A673 (cell line): Measurements from ENCODE around the gene GPAM. TPM values are rescaled to one million over a fixed set of nuclear protein-coding genes. Genes with fewer than 3 reads are reported as not detected.

ENCODE experiments used
- BruUV-seq: library from RNA; stranded (reverse); fragments of 400-500 nt; replicated peaks from 2 replicates; lab custom pipeline; 2021; lab: Mats Ljungman, UMichigan
- CTCF ChIA-PET: fragments of 300-600 bp; sonication (Branson Sonifier 250); formaldehyde crosslinking; loops from one replicate; lab custom pipeline; 2022; ENCODE audit warnings: antibody characterized with exemption; lab: Charles Lee
- POLR2A ChIA-PET: fragments of 300-600 bp; sonication (Branson Sonifier 250); formaldehyde crosslinking; loops from one replicate; lab custom pipeline; 2022; ENCODE audit warnings: antibody characterized with exemption; ENCODE audit not compliant: low non-redundant PET; lab: Charles Lee
- DNase-seq: peaks from one replicate; pipeline ENCODE4 v3.0.0-alpha.2; 2015; ENCODE audit warnings: low spot score
- H3K27ac ChIP-seq: fragments of 200-600 bp; sonication (generic); 2 replicates; pipeline ENCODE4 v1.5.1; 2016; ENCODE audit warnings: mixed run types, low read depth, mild to moderate bottlenecking, mixed read lengths, antibody characterized with exemption, low read length; ENCODE audit not compliant: poor library complexity, severe bottlenecking
- H3K27me3 ChIP-seq: fragments of 200-600 bp; sonication (generic); replicated peaks from 2 replicates; pipeline ENCODE4 v1.6.1; 2017; ENCODE audit warnings: mixed run types, low read depth, mild to moderate bottlenecking, mixed read lengths, antibody characterized with exemption, low read length; ENCODE audit not compliant: insufficient read depth, poor library complexity
- H3K36me3 ChIP-seq: fragments of 200-600 bp; sonication (generic); 2 replicates; pipeline ENCODE4 v1.6.1; 2016; ENCODE audit warnings: mixed run types, mild to moderate bottlenecking, mixed read lengths, antibody characterized with exemption, low read length; ENCODE audit not compliant: insufficient read depth, poor library complexity, severe bottlenecking
- H3K4me1 ChIP-seq: fragments of 200-600 bp; sonication (generic); 2 replicates; pipeline ENCODE4 v1.6.1; 2017; ENCODE audit warnings: mixed run types, mild to moderate bottlenecking, mixed read lengths, antibody characterized with exemption, low read length; ENCODE audit not compliant: insufficient read depth, poor library complexity, severe bottlenecking
- H3K4me3 ChIP-seq: fragments of 200-600 bp; sonication (generic); 2 replicates; pipeline ENCODE4 v1.5.1; 2016; ENCODE audit warnings: low read depth, mixed run types, mild to moderate bottlenecking, mixed read lengths, low read length; ENCODE audit not compliant: poor library complexity, severe bottlenecking
- H3K9me3 ChIP-seq: fragments of 200-600 bp; sonication (generic); 2 replicates; pipeline ENCODE4 v1.6.1; 2016; ENCODE audit warnings: mixed run types, low read depth, mild to moderate bottlenecking, mixed read lengths, antibody characterized with exemption, low read length; ENCODE audit not compliant: poor library complexity, severe bottlenecking
- EZH2 ChIP-seq: fragments of 200-600 bp; sonication (generic); IDR thresholded peaks from 2 replicates; pipeline ENCODE4 v1.6.1; 2017; ENCODE audit warnings: borderline replicate concordance, low read depth, mild to moderate bottlenecking, mixed read lengths, antibody characterized with exemption, low read length; ENCODE audit not compliant: poor library complexity, severe bottlenecking
- intact Hi-C: fragments of 100-400 bp; cut with micrococcal nuclease; formaldehyde crosslinking; loops from one replicate; pipeline ENCODE4 v1.10.0; 2022; ENCODE audit not compliant: unreplicated experiment
- total RNA-seq: library from RNA; stranded (reverse); gene quantifications from 2 replicates; pipeline ENCODE4 v1.2.3, GENCODE V29; 2021
- TF ChIP-seq, protein P1 (sequence below): fragments of 300-800, 200-600 bp; sonication (generic); conservative IDR thresholded peaks from 2 replicates; pipeline ENCODE4 v1.5.1; 2017; ENCODE audit warnings: low read depth, mild to moderate bottlenecking, antibody characterized with exemption, low read length, moderate library complexity, mixed read lengths

GPAM gene
- total RNA-seq, 1 experiment from 2014 or later = 18.1 TPM

DNA sequence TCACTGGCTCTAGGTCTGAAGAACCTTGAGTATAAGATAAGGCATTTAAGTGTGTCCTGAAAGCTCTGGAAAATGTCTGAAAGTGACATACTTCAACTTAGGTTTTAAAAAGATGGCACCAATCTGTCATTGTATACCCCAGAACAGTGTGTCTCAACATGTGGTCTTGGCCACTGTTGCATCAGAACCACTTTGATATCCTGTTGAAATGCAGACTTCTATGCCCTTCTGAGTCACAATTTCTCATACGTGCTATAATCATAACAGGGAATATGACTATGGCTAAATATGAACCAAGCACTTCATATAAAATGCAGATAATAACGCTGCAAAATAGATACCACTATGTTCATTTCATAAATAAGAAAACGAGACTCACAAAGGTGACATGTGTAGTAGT, 38.0 kb upstream of the GPAM start:
- TF ChIP-seq, protein P1, sequence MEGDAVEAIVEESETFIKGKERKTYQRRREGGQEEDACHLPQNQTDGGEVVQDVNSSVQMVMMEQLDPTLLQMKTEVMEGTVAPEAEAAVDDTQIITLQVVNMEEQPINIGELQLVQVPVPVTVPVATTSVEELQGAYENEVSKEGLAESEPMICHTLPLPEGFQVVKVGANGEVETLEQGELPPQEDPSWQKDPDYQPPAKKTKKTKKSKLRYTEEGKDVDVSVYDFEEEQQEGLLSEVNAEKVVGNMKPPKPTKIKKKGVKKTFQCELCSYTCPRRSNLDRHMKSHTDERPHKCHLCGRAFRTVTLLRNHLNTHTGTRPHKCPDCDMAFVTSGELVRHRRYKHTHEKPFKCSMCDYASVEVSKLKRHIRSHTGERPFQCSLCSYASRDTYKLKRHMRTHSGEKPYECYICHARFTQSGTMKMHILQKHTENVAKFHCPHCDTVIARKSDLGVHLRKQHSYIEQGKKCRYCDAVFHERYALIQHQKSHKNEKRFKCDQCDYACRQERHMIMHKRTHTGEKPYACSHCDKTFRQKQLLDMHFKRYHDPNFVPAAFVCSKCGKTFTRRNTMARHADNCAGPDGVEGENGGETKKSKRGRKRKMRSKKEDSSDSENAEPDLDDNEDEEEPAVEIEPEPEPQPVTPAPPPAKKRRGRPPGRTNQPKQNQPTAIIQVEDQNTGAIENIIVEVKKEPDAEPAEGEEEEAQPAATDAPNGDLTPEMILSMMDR = no peak
- no peak for TF ChIP-seq EZH2
- intact Hi-C loops = no loop called here
- H3K27ac ChIP-seq = no peak overlapping the region
- no peaks in the 10 kb centered on the region for H3K4me1 ChIP-seq
- no peak overlapping the region for H3K4me3 ChIP-seq
- CTCF ChIA-PET = no interaction called here
- H3K36me3 ChIP-seq = no peaks in the 10 kb centered on the region
- POLR2A ChIA-PET = no interaction called here
- BruUV-seq = no TSS peak
- H3K9me3 ChIP-seq = peaks cover 5% of the 10 kb centered on the region
- DNase-seq = no peak
- no peaks in the 10 kb centered on the region for H3K27me3 ChIP-seq

DNA sequence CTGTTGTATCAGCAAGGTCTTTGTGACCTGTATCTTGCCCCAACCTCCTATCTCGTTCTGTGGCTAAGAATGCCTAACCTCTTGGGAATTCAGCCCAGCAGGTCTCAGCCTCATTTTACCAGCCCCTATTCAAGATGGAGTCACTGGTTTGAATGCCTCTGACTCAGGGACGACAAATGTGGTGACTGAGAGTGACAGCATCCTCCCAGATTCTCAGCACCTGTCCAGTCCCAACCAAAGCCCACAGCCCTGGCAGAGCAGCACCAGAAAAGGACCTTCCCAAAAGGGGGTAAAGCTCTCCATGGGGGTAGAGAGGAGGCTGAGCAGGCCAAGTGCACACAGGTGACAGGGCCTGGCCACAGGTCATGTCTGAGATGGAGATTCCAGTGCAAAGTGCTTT, 35.4 kb upstream of the GPAM start:
- intact Hi-C loops = no loop called here
- H3K4me3 ChIP-seq = no peak overlapping the region
- no peak for DNase-seq
- POLR2A ChIA-PET = no interaction called here
- peaks cover 5% of the 10 kb centered on the region for H3K9me3 ChIP-seq
- BruUV-seq = no TSS peak
- no peaks in the 10 kb centered on the region for H3K27me3 ChIP-seq
- no peaks in the 10 kb centered on the region for H3K36me3 ChIP-seq
- no peak overlapping the region for H3K27ac ChIP-seq
- CTCF ChIA-PET = no interaction called here
- H3K4me1 ChIP-seq = peaks cover 2% of the 10 kb centered on the region
- TF ChIP-seq, protein P1 = no peak
- no peak for TF ChIP-seq EZH2

DNA sequence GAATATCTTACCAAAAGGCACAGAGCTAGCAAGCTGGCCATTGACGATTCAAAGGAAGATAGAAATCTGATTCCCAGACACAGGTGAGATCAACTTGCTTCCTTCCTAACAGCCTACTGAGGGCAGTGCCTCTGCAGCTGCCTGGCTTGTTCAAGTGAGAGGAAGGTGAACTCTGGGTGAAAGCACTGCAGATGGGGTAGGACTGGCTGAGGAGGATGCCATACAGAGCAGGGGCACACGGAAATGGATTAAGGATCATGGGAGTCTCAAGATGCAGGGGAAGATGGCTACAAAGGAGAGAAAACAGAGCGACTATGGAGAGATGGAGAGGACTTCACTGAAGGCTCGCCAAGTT, 34.4 kb upstream of the GPAM start:
- no TSS peak for BruUV-seq
- POLR2A ChIA-PET = no interaction called here
- H3K4me1 ChIP-seq = peaks cover 8% of the 10 kb centered on the region
- intact Hi-C loops = no loop called here
- CTCF ChIA-PET = no interaction called here
- no peak overlapping the region for H3K27ac ChIP-seq
- H3K36me3 ChIP-seq = no peaks in the 10 kb centered on the region
- H3K27me3 ChIP-seq = no peaks in the 10 kb centered on the region
- no peak for DNase-seq
- TF ChIP-seq, protein P1 = no peak
- no peak for TF ChIP-seq EZH2
- H3K4me3 ChIP-seq = no peak overlapping the region
- peaks cover 5% of the 10 kb centered on the region for H3K9me3 ChIP-seq
